PC-9 (cell line): ENCODE results near the gene IFITM1.

Source experiments
- EZH2 ChIP-seq: fragments of 200-600 bp; sonication (generic); IDR thresholded peaks from 2 replicates; pipeline ENCODE4 v1.8.0; 2017; ENCODE audit warnings: antibody characterized with exemption, low read depth
- TF ChIP-seq, protein P1 (sequence below): fragments of 200-600 bp; sonication (generic); conservative IDR thresholded peaks from 2 replicates; pipeline ENCODE4 v1.6.1; 2017; ENCODE audit warnings: mixed run types, antibody characterized with exemption, mild to moderate bottlenecking, moderate library complexity

DNA sequence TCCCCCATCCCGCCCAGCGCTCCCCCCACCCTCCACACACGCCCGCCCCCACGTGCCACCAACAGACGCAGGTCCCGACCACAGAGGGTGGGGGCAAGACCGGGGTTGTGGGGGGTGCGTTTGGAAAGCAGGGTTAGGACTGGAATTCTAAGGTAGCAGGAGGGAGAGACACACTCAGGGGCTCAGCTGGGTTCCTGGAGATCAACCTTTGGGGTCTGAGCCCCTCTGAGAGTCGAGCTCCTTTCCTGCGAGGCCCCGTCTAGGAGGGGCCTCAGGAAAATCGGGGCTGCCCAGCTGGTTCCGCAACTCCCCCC is 24.5 kb upstream of the IFITM1 start:
- TF ChIP-seq, protein P1, sequence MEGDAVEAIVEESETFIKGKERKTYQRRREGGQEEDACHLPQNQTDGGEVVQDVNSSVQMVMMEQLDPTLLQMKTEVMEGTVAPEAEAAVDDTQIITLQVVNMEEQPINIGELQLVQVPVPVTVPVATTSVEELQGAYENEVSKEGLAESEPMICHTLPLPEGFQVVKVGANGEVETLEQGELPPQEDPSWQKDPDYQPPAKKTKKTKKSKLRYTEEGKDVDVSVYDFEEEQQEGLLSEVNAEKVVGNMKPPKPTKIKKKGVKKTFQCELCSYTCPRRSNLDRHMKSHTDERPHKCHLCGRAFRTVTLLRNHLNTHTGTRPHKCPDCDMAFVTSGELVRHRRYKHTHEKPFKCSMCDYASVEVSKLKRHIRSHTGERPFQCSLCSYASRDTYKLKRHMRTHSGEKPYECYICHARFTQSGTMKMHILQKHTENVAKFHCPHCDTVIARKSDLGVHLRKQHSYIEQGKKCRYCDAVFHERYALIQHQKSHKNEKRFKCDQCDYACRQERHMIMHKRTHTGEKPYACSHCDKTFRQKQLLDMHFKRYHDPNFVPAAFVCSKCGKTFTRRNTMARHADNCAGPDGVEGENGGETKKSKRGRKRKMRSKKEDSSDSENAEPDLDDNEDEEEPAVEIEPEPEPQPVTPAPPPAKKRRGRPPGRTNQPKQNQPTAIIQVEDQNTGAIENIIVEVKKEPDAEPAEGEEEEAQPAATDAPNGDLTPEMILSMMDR: no peak
- no peak for TF ChIP-seq EZH2
